ENCODE results near the gene DRC1. TPM values are rescaled to one million over a fixed set of nuclear protein-coding genes. Genes with fewer than 3 reads are reported as not detected.

DRC1 gene
- total RNA-seq, 4 donors from 2014 or later, result not detected

DNA sequence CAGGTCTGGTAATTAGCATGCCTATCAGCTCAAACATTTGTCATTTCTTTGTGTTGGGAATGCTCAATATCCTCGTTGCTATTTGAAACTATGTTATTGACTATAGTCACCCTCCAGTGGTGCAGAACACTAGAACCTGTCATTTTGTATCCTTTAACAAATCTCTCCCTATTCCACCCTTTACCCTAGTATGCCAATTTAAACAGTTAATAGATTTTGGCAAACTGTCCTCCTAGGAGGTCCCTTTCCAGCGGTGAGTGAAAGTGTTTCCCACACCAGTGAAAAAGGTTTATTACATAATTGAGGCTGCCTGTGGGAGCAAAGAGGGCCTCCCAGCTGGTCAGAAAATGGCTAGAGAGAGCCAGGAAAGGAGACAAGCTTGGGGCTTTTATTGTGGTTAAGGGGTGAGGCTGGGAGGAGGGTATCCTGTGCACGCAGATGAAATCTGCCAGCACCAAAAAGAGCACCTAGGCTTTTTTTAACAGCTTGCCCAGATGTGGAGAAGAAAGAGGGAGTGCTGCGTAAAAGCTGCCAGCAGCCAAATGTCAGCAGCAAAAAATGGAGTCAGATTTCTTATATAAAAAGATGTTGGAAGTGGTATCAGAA lies 1.8 kb upstream of the DRC1 start:
- TF ChIP-seq, protein P1, sequence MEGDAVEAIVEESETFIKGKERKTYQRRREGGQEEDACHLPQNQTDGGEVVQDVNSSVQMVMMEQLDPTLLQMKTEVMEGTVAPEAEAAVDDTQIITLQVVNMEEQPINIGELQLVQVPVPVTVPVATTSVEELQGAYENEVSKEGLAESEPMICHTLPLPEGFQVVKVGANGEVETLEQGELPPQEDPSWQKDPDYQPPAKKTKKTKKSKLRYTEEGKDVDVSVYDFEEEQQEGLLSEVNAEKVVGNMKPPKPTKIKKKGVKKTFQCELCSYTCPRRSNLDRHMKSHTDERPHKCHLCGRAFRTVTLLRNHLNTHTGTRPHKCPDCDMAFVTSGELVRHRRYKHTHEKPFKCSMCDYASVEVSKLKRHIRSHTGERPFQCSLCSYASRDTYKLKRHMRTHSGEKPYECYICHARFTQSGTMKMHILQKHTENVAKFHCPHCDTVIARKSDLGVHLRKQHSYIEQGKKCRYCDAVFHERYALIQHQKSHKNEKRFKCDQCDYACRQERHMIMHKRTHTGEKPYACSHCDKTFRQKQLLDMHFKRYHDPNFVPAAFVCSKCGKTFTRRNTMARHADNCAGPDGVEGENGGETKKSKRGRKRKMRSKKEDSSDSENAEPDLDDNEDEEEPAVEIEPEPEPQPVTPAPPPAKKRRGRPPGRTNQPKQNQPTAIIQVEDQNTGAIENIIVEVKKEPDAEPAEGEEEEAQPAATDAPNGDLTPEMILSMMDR (IDR thresholded peaks at IDR 0.05), result no peak
- no peak for ATAC-seq (ENCODE audit: low FRiP score)

DNA sequence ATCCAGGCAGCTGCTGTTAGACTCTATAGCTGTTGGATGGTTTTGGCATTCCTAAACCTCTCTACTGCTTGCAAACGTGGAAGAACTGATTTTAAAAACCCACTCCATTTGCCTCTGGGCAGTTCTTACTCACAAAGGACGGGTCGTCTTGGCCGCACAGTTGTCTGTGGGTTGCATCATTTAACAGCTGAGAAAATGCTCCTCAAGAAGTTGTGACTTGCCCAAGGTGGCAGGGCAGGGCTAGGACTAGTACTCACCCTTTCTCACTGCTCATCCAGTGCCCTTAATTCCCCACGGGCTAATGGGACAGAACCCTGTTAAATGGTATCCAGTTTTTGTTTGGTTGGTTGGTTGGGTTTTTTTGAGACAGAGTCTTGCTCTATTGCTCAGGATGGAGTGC lies 997 bp upstream of the DRC1 start:
- ATAC-seq (ENCODE audit: low FRiP score) (no peak), DNase-seq (ENCODE audit: low spot score) (no peak)
- TF ChIP-seq, protein P1 (IDR thresholded peaks at IDR 0.05), result no peak

More for the DNA sequence above, 1.8 kb upstream of the DRC1 start:
- DNase-seq (ENCODE audit: low spot score), result no peak

DNA sequence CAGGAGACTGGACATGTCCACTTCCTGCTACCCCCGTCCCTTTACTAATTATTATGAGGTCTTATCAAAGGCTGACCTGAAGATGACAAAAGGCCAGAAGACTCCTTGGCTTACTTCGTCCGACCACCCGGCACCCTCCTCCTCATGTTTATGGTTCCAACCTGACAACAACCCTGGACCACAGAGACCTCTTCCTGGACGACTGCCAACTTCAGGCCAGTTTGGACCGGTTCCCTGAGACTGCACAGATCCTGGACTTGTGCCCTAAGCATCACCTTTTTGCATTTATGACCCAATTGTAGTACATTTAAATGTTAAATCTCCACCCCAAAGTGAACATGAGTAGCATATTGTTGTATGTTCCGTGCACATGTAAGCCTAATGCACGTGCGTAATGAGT lies 5.8 kb downstream of the DRC1 start:
- DNase-seq (ENCODE audit: low spot score) (no peak), ATAC-seq (ENCODE audit: low FRiP score) (no peak)
- TF ChIP-seq, protein P1 (IDR thresholded peaks at IDR 0.05), result no peak

DNA sequence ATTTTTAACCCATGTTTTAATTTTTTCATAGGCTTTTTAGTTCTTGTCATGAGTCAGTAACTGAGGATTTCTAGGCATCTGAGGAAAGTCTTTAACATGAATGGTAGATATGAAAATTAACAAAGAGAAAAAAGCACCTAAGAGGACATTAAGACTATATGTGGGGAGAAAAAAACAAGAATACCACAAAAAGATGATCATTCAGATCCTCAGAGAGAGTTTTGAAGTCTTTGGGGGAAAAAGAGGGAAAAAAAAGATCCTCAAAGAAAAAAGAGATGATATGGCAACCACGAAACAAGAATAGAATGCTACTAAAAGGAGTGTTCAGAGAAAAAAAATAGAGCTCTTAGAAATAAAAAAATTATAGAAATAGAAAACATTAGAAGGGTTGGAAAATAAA lies 8.1 kb downstream of the DRC1 start:
- no peak for ATAC-seq (ENCODE audit: low FRiP score)
- no peak for DNase-seq (ENCODE audit: low spot score)
- TF ChIP-seq, protein P1 (IDR thresholded peaks at IDR 0.05), result no peak

DNA sequence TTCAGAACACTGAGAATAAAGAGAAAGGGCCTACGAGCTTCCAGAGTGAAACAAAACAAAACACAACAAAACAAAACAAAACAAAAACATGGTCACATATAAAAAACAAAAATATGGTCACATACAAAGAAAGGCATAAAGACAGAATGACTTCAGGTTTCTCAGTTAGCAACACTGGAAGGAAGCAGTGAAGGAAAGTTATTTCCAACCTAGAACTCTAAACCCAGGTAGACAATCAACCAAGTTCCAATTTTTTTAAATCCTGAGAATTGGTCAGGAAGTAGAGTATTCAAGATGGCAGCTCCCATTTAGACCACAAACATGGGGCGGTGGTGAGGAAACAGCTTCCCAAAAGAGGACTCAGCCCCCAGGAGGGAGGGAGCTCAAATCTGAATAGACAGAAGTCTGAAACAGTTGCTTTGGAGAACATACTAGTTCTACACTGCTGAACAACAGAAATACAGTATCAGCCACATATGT lies 9.1 kb downstream of the DRC1 start:
- ATAC-seq (ENCODE audit: low FRiP score) (no peak), DNase-seq (ENCODE audit: low spot score) (no peak)
- TF ChIP-seq, protein P1 (IDR thresholded peaks at IDR 0.05), result no peak

DNA sequence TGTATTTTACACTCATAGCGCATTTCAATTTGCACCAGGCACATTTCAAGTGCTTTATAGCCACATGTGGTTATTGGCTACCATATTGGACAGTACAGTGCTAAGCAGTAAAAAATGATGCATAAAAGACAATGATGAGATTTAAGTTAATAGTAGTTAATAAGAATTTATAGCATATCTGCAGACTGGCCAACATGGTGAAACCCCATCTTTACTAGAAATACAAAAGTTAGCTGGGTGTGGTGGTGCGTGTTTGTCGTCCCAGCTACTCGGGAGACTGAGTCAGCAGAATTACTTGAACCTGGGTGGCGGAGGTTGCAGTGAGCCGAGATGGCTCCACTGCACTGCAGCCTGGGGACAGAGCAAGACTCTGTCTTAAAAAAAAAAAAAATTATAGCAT lies 9.7 kb downstream of the DRC1 start:
- TF ChIP-seq, protein P1 (IDR thresholded peaks at IDR 0.05), result no peak

DNA sequence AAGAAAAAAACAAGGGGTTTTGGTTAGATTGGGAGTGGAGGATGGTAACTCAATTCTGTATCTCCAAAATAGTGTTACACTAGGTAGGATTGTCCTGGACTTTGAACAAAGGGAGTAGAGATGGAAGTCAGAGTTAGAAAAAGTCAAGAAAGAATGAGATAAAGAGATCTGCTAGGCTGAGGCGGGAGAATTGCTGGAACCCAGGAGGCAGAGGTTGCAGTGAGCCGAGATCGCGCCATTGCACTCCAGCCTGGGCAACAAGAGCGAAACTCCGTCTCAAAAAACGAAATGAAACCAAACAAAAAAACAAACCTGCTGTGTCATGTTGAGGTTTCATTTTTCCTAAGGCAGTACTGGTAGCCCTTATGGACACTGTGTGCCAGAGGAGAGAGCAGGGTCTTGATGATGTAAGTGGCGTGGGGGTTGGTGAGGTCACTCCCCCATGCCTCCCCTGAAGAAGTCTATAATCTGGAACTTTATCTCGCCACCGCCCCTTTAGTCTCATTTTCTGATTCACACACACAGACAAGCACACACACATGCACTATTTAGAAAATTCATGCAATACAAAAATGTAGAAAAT lies 10.5 kb downstream of the DRC1 start:
- DNase-seq (ENCODE audit: low spot score) (no peak), ATAC-seq (ENCODE audit: low FRiP score) (no peak)
- TF ChIP-seq, protein P1 (IDR thresholded peaks at IDR 0.05), result no peak

More for the DNA sequence above, 9.7 kb downstream of the DRC1 start:
- DNase-seq (ENCODE audit: low spot score) (no peak), ATAC-seq (ENCODE audit: low FRiP score) (no peak)
